Fibroblast of villous mesenchyme (primary cell): ENCODE data around the gene TOMM7. TPM values are rescaled to one million over a fixed set of nuclear protein-coding genes. Genes with fewer than 3 reads are reported as not detected.

Source experiments
- DNase-seq: peaks from one replicate; pipeline ENCODE4 v3.0.0-alpha.2; 2010; ENCODE audit warnings: low read depth
- H3K4me3 ChIP-seq: 2 replicates; pipeline ENCODE4 v1.5.1; 2011; ENCODE audit warnings: low read depth, mild to moderate bottlenecking, low read length
- CTCF ChIP-seq: IDR thresholded peaks from 2 replicates; pipeline ENCODE4 v1.5.1; 2012; ENCODE audit warnings: low read depth, mild to moderate bottlenecking, low read length; ENCODE audit not compliant: insufficient read depth
- total RNA-seq: library from RNA; depleted of rRNA; stranded (reverse); fragments of >200 nt; gene quantifications from 2 replicates; pipeline ENCODE4 v1.2.3, GENCODE V29; 2012

The TOMM7 gene
- total RNA-seq, 1 donor: 135 TPM

- TF ChIP-seq CTCF: no peak
- DNase-seq: no peak
- H3K4me3 ChIP-seq: no peak overlapping the region
Measured at GRCh38 chr7:22826593-22826992, 3.9 kb upstream of the TOMM7 start.

DNA sequence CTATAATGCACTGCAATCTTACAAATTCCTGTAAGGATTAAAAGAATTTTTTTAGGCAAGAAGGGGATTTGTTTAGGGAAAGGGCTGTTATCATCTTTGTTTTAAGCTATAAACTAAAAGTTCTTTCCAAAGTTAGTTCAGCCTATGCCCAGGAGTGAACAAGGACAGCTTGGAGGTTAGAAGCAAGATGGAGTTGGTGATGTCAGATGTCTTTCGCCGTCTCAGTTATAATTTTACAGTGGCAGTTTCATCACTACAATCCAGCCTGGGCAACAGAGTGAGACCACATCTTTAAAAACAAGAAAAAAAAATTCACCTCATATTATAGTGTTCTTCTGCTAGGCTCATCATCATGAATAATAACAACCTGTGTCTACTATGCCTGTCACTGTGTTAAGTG lies 2.1 kb upstream of the TOMM7 start:
- DNase-seq: no peak
- no peak for TF ChIP-seq CTCF

DNA sequence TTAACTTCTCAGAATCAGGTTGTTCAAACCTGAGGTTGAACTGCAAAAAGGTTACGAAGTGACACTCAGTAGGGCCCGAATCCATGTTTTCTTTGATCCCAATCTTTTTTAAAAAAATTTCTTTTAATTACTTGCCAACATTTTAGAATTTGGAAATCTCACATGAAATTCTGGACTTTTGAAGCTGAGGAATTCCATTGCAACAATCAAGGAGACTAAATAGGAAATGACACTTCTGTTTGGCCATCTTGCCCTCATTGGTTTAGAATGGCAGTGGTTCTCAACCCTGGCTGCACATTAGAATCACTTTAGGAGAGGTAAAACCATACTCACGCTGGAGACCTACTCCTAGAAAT lies 471 bp upstream of the TOMM7 start:
- TF ChIP-seq CTCF: no peak
- H3K4me3 ChIP-seq: peak overlapping the region; percentile 82
- no peak for DNase-seq

More for the DNA sequence above, 2.1 kb upstream of the TOMM7 start:
- H3K4me3 ChIP-seq: no peak overlapping the region

DNA sequence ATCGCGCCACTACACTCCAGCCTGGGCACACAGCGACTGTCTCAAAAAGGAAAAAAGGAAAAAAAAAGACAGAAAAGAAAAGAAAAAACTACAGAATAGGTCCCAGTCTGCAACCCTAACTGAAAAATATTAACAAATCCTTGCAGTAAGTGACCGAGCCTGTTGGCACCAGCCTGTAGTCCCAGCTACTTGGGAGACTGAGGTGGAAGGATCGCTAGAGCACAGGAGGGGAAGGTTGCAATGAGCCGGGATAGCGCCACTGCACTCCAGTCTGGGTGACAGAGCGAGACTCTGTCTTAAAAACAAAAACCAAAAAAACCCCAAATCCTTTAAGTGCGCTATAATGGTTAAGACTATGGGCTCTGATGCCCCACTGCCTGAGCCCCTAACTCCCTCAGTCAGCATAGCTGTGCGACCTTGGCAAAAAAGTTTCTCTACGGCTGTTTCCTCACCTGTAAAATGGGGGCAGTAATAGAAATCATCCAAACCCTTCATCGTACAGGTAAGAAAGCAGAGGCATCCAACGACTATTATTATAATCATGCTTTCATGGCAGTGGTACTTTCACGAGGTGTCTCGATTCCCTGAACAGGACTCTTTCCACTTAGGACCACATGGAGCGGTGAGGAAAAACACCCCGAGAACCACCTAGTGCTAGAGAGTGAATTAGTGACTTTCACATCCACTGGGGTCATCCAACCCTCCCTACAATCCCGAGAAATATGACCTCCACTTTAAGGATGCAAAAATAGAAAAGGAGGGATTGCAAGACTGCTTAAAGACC lies 755 bp downstream of the TOMM7 start:
- peak overlapping the region; percentile 82 for H3K4me3 ChIP-seq
- no peak for TF ChIP-seq CTCF
- DNase-seq: peak; percentile 27

DNA sequence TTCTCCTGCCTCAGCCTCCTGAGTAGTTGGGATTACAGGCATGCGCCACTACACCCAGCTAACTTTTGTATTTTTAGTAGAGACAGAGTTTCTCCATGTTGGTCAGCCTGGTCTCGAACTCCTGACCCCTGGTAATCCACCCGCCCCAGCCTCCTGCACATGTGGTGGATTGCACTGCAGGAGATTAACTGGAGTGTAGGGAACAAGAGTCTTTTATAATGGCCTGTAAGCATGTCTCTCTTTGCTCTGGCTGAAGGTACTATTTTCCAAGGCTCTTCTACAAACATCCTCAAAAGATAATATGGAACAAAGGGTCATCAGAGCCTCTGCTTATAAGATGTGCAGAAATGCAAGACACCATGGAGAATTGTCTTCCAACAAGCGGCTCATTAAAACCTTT lies 3.2 kb downstream of the TOMM7 start:
- H3K4me3 ChIP-seq: no peak overlapping the region

GRCh38 chr7:22814261-22815208 lies 8.1 kb downstream of the TOMM7 start:
- H3K4me3 ChIP-seq: no peak overlapping the region
- no peak for TF ChIP-seq CTCF
- DNase-seq: peak; percentile 34

More for the DNA sequence above, 3.2 kb downstream of the TOMM7 start:
- TF ChIP-seq CTCF: no peak
- no peak for DNase-seq
